BJ (cell line): Measurements from ENCODE around the gene TMEM144. TPM values are rescaled to one million over a fixed set of nuclear protein-coding genes. Genes with fewer than 3 reads are reported as not detected.
"Not testable (repeated sequence)": the region's sequence is repeated elsewhere in the genome, so short reads cannot be mapped to it uniquely, and the experiment has no call there.

Experiments
- CTCF ChIA-PET: fragments of 350-600 bp; formaldehyde crosslinking; extraction: SDS; loops from one replicate; lab custom pipeline; 2021; ENCODE audit warnings: antibody characterized with exemption, inconsistent platforms; lab: Yijun Ruan, JAX
- POLR2A ChIA-PET: fragments of 300-600 bp; sonication (Branson Sonifier 250); formaldehyde crosslinking; extraction: SDS; loops from one replicate; lab custom pipeline; 2021; ENCODE audit warnings: antibody characterized with exemption; lab: Charles Lee
- DNase-seq: peaks from one replicate; pipeline ENCODE4 v3.0.0-alpha.2; 2011; ENCODE audit warnings: low read depth
- H3K27me3 ChIP-seq: 2 replicates; pipeline ENCODE4 v1.6.0; 2011; ENCODE audit warnings: low read length; ENCODE audit not compliant: control insufficient read depth, insufficient read depth
- H3K36me3 ChIP-seq: 2 replicates; pipeline ENCODE4 v1.5.1; 2011; ENCODE audit warnings: low read length; ENCODE audit not compliant: control insufficient read depth, insufficient read depth
- H3K4me3 ChIP-seq: 2 replicates; pipeline ENCODE4 v1.5.1; 2011; ENCODE audit warnings: low read depth, mild to moderate bottlenecking, control low read depth, low read length
- polyA plus RNA-seq: library from polyadenylated mRNA; depleted of rRNA; stranded (reverse); fragments of >200 nt; gene quantifications from 2 replicates; pipeline ENCODE4 v1.2.3, GENCODE V29; 2011
- TF ChIP-seq, protein P1 (sequence below): IDR thresholded peaks from 2 replicates; pipeline ENCODE4 v1.5.1; 2011; ENCODE audit warnings: low read depth, mild to moderate bottlenecking, control low read depth, inconsistent platforms, low read length, moderate library complexity; ENCODE audit not compliant: insufficient read depth

Gene TMEM144
- polyA plus RNA-seq, 1 experiment = 0.65 TPM

DNA sequence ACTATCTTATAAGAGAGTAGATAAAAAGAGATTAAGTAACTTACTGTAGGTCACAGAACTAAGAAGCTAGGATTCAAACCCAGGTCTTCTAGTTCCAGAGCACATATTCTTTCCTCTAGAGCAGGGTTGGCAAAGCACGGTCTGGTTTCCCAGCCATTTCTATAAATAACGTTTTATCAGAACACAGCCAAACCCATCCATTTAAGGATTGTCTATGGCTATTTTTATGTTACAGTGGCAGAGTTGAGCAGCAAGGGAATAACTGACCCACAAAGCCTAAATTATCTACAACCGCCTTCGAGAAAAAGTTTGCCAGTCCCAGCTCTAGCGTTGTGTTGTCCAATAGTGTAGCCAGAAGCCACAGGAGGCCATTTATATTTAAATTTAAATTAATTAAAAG is 7.5 kb downstream of the TMEM144 start:
- Histone ChIP-seq H3K4me3 (no peak overlapping the region), H3K27me3 (no peaks in the 10 kb centered on the region), H3K36me3 (no peaks in the 10 kb centered on the region)
- TF ChIP-seq, protein P1, sequence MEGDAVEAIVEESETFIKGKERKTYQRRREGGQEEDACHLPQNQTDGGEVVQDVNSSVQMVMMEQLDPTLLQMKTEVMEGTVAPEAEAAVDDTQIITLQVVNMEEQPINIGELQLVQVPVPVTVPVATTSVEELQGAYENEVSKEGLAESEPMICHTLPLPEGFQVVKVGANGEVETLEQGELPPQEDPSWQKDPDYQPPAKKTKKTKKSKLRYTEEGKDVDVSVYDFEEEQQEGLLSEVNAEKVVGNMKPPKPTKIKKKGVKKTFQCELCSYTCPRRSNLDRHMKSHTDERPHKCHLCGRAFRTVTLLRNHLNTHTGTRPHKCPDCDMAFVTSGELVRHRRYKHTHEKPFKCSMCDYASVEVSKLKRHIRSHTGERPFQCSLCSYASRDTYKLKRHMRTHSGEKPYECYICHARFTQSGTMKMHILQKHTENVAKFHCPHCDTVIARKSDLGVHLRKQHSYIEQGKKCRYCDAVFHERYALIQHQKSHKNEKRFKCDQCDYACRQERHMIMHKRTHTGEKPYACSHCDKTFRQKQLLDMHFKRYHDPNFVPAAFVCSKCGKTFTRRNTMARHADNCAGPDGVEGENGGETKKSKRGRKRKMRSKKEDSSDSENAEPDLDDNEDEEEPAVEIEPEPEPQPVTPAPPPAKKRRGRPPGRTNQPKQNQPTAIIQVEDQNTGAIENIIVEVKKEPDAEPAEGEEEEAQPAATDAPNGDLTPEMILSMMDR = no peak
- ChIA-PET POLR2A (no interaction called here), CTCF (no interaction called here)
- no peak for DNase-seq

DNA sequence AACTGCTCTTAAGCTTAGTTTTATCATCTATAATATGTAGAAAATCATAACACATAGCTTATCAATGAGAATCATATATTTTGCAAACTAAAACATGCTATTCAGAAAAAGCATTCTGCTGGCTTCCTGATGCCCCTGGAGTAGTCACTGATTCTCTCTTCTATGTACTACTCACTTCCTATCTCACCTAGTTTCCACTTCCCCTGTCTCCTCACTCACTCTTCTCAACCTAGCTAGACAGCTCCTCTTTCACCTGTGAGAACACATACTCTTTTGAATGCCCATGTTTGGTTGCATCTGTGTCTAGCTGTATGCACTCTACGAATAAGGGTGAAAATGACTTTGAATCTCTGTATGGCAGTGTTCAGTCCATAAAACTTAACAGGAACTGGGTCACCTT is 9.3 kb downstream of the TMEM144 start:
- CTCF ChIA-PET = interaction anchor here (0.9 to 1.2 kb wide), 2 partner anchors 9 to 26 kb away, joined by 4 to 5 read pairs; partner anchors contain the start of gene TMEM144
- TF ChIP-seq, protein P1 = no peak

DNA sequence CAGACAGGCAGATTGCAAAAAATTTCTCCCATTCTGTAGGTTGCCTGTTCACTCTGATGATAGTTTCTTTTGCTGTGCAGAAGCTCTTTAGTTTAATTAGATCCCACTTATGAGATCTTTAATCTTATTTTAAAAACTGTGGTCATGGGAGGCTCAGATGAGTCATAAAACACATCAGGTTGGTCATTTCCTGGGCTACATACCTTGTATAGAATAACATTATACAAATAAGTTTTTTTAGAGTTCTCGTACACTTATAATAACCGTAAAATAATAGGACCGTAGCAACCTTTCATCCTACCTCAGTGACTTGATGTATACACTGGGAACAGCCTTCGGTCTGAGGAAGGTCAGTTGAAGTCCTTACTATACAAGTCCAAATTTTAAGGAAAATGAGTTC is 14.0 kb downstream of the TMEM144 start:
- POLR2A ChIA-PET, H3K27me3 ChIP-seq, H3K36me3 ChIP-seq, H3K4me3 ChIP-seq, DNase-seq: not testable (repeated sequence)
- CTCF ChIA-PET = interaction anchor here (1.2 kb wide), 1 partner anchor 8 kb away, joined by 3 read pairs; no protein-coding TSS in a partner anchor

More for the DNA sequence above, 9.3 kb downstream of the TMEM144 start:
- Histone ChIP-seq H3K27me3 (no peaks in the 10 kb centered on the region), H3K4me3 (no peak overlapping the region), H3K36me3 (no peaks in the 10 kb centered on the region)
- POLR2A ChIA-PET = no interaction called here
- DNase-seq = no peak

DNA sequence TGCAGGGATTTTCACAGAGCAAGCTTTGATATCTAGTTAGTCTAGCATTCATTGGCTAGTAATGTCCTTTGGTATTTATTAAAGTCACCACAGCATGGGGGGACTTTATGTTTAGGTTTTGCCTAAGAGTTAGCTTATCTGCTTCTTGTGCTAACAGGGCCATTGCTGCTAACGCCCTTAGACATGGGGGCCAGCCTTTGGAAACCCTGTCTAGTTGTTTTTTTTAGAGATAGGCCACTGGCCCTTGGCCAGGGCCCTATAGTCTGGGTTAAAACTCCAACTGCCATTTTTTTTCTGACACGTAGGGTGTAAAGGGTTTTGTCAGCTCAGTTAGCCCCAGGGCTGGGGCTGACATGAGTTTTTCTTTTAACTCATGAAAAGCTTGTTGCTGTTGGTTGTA is 14.7 kb downstream of the TMEM144 start:
- POLR2A ChIA-PET, H3K4me3 ChIP-seq, H3K36me3 ChIP-seq, DNase-seq, H3K27me3 ChIP-seq: not testable (repeated sequence)
- CTCF ChIA-PET = interaction anchor here (0.9 to 1.2 kb wide), 2 partner anchors 9 to 32 kb away, joined by 3 to 4 read pairs; no protein-coding TSS in a partner anchor

DNA sequence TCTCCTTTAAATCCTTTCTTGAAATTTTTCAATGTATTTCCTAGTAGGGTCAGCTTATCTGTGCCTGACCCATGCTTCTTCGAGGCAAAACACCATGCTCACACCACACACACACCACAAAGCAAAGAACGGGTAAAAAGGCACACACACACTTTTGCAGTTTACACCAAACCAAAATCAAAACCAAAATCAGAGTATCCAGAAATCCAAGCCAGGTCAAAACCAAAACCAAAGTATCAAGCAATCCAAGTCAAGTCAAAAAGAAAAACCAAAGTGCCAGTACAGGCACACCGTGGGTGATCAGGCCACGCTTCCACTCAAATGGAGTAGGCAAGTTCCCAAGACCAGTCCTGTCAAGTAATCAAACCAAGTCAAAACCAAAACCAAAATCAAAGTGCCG is 17.6 kb downstream of the TMEM144 start:
- H3K27me3 ChIP-seq, H3K36me3 ChIP-seq, CTCF ChIA-PET, H3K4me3 ChIP-seq, POLR2A ChIA-PET, DNase-seq: not testable (repeated sequence)

DNA sequence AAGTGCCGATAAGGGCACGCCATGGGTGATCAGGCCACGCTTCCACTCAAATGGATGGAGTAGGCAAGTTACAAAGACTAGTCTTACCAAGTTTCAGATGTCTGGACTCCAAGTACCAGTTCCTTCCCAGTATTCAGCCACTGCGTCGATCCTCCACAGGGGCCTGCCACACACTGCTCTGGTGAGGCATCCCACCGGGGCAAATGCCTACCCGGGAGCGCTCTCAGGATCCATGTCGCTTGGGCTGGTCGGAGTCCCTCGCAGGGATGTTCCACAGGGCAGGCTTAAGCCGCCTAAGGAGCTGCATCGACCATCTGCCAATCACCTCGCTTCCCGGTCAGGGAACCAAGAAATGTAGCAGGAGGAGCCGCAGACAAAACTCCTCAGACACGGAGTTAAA is 18.1 kb downstream of the TMEM144 start:
- POLR2A ChIA-PET, H3K27me3 ChIP-seq, H3K36me3 ChIP-seq, CTCF ChIA-PET, H3K4me3 ChIP-seq, DNase-seq: not testable (repeated sequence)

DNA sequence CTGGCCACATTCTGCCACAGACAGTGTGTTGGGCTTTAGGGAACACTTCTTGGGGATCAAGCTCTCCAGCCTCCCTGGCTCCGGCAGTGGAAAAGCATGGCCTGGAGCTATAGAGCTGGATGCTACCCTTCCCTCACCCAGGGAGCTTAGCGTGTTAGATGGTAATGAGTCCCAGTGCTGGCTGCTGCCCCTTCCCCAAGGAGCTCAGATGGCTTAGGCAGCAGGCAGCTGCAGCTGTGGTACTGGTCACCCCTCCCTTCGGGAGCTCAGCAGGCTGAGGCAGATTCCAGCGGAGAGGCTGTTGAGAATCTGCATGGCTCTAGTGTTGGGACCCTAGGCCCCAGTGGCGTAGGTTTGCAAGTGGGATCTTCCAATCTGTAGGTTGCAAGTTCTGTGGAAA is 19.5 kb downstream of the TMEM144 start:
- POLR2A ChIA-PET = no interaction called here
- CTCF ChIA-PET = no interaction called here
- no peak for DNase-seq
- Histone ChIP-seq H3K36me3 (no peaks in the 10 kb centered on the region), H3K4me3 (no peak overlapping the region), H3K27me3 (no peaks in the 10 kb centered on the region)
- TF ChIP-seq, protein P1 = no peak
